ENCODE measurements around the gene ARPC5L.
"Not testable (repeated sequence)": the region's sequence is repeated elsewhere in the genome, so short reads cannot be mapped to it uniquely, and the experiment has no call there.

The ARPC5L gene

DNA sequence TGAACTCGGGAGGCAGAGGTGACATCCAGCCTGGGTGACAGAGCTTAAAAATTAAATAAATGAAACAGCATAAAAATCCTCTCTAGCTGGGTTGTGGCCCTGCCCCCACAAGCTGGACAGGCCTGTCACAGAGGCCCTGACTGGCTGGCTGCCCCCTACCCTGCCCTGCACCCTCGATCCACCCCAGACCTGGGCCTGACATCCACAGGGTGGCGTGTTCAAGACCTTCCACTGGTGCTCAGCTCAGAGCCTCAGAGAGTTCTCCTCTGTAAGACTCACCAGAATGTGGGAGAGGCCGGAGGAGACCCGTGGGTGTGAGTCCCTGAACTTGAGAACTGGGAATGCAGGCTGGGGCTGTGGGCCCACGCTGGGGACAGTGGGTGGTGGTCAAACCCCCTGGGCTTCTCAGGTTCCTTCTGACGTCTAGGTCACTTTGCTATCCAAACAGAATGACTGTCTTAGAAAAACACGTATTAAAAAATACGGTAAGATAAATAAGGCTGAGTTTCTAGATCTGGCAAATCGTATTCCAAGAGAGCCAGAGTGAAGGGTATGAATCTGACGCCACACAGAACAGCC lies 18.4 kb upstream of the ARPC5L start:
- FAIRE-seq, result no peak
- TF ChIP-seq CTCF (IDR thresholded peaks at IDR 0.05; ENCODE audit: insufficient read depth, missing control alignments), result no peak

GRCh38 chr9:124844291-124844690 lies 17.6 kb upstream of the ARPC5L start:
- FAIRE-seq (no peak), DNase-seq (ENCODE audit: insufficient read length, low spot score) (no peak)
- TF ChIP-seq CTCF (IDR thresholded peaks at IDR 0.05; ENCODE audit: insufficient read depth, missing control alignments), result no peak

More for the DNA sequence above, 18.4 kb upstream of the ARPC5L start:
- DNase-seq (ENCODE audit: insufficient read length, low spot score), result no peak

- not testable (repeated sequence) for DNase-seq (ENCODE audit: insufficient read length, low spot score); FAIRE-seq
Observed at GRCh38 chr9:124846467-124846866, 15.5 kb upstream of the ARPC5L start.

- no peak for FAIRE-seq
- no peak for DNase-seq (ENCODE audit: insufficient read length, low spot score)
- no peak for TF ChIP-seq CTCF (IDR thresholded peaks at IDR 0.05; ENCODE audit: insufficient read depth, missing control alignments)
Observed at GRCh38 chr9:124846969-124847368, 15.0 kb upstream of the ARPC5L start.

DNA sequence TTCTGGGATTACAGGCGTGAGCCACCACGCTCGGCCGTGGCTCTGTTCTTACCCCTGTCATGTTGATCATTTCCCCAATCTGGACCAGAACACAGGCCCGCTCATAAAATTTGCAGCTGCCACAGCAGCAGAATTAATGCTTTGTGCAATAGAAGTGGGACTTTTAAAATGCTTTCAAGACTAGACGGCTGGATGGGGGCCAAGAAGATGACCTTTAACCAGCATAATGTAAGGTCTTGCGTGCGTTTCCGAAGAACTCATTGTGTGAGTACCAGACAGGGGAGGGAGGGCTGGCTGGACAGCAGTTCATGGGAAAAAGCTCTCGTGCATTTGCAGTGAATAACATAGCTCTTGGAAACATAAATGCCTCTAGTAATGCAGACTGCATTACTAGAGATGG lies 12.1 kb upstream of the ARPC5L start:
- FAIRE-seq (no peak), DNase-seq (ENCODE audit: insufficient read length, low spot score) (no peak)
- no peak for TF ChIP-seq CTCF (IDR thresholded peaks at IDR 0.05; ENCODE audit: insufficient read depth, missing control alignments)

DNA sequence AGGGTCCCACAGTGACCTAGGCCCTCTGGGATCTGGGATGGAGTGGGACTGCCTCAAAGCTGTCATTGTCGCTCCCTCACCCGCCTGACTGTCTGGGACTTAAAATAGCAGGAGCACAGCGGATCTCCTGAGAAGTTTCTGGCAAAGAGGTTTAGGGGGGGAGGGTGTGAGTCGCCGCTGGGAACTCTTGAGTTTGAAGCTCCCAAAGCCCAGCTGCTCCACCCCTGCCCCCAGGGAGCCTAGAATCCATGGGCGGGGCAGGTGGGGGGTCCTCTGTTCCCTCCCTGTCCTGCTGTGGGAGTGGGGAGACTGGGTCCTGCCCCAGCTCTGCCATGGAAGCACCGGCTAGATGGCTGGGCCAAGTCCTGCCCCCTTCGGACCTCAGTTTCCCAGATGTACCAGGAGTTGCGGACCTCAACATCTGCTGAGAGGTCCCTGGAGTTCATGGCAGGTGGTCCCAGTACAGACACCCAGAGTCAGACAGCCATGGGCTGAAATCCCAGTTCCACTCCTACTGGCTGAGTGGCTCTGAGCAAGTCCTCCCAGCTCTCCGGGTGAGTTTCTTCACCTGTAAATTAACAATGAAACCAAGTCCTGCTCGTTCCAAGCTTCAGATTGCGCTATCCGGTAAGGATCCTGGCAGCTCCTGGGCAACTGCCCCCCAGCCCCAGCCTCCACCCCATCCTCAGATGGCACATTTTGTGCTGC lies 9.7 kb upstream of the ARPC5L start:
- TF ChIP-seq CTCF (IDR thresholded peaks at IDR 0.05; ENCODE audit: insufficient read depth, missing control alignments), result no peak
- DNase-seq (ENCODE audit: insufficient read length, low spot score) (no peak), FAIRE-seq (no peak)

GRCh38 chr9:124852829-124853531 lies 8.9 kb upstream of the ARPC5L start, which contains the start of gene WDR38:
Gene WDR38 (plus strand): TSS chr9:124853460. CDS start chr9:124853532, 72 bp downstream.
- peak; percentile 74 for TF ChIP-seq CTCF (IDR thresholded peaks at IDR 0.05; ENCODE audit: insufficient read depth, missing control alignments)
- DNase-seq (ENCODE audit: insufficient read length, low spot score) (peak; percentile 88), FAIRE-seq (no peak)

Measured in D721Med (cell line).